ENCODE measurements around the gene VAPB. TPM values are rescaled to one million over a fixed set of nuclear protein-coding genes. Genes with fewer than 3 reads are reported as not detected.
A peak's percentile ranks its signal among the peaks of the same experiment; 100 is the strongest.

Gene VAPB
- total RNA-seq, 1 experiment from 2014 or later: 61.2 TPM

GRCh38 chr20:58467572-58468527 lies 78.8 kb downstream of the VAPB start:
- POLR2A ChIA-PET: no interaction called here
- no TSS peak for BruUV-seq (replicated peaks)
- Mint-ChIP-seq H3K9me3 (ENCODE audit: unreplicated experiment) (no peaks in the 10 kb centered on the region), H3K27ac (ENCODE audit: low read depth, unreplicated experiment) (peak overlapping the region; percentile 68), H3K4me3 (ENCODE audit: unreplicated experiment) (no peak overlapping the region), H3K4me1 (ENCODE audit: insufficient read depth, unreplicated experiment) (no peaks in the 10 kb centered on the region), H3K27me3 (ENCODE audit: insufficient read depth, unreplicated experiment) (no peaks in the 10 kb centered on the region), H3K36me3 (ENCODE audit: insufficient read depth, unreplicated experiment) (no peaks in the 10 kb centered on the region)
- no peak for DNase-seq (ENCODE audit: unreplicated experiment)
- intact Hi-C loops (cut with micrococcal nuclease): no loop called here
- TF ChIP-seq CTCF (IDR thresholded peaks at IDR 0.05; ENCODE audit: unreplicated experiment): no peak
- CTCF ChIA-PET: no interaction called here

GRCh38 chr20:58469616-58470015 lies 80.6 kb downstream of the VAPB start:
- TF ChIP-seq CTCF (IDR thresholded peaks at IDR 0.05; ENCODE audit: unreplicated experiment): no peak
- Mint-ChIP-seq H3K4me3 (ENCODE audit: unreplicated experiment) (no peak overlapping the region), H3K9me3 (ENCODE audit: unreplicated experiment) (no peaks in the 10 kb centered on the region), H3K27ac (ENCODE audit: low read depth, unreplicated experiment) (no peak overlapping the region), H3K36me3 (ENCODE audit: insufficient read depth, unreplicated experiment) (no peaks in the 10 kb centered on the region), H3K4me1 (ENCODE audit: insufficient read depth, unreplicated experiment) (no peaks in the 10 kb centered on the region), H3K27me3 (ENCODE audit: insufficient read depth, unreplicated experiment) (no peaks in the 10 kb centered on the region)
- no peak for DNase-seq (ENCODE audit: unreplicated experiment)
- no TSS peak for BruUV-seq (replicated peaks)
- ChIA-PET CTCF (interaction anchor here (0.9 kb wide), 1 partner anchor 11 kb away, joined by 3 read pairs; no protein-coding TSS in a partner anchor), POLR2A (interaction anchor here (0.7 kb wide), 1 partner anchor 1503 kb away, joined by 3 read pairs; no protein-coding TSS in a partner anchor)
- intact Hi-C loops (cut with micrococcal nuclease): no loop called here

GRCh38 chr20:58470336-58471192 lies 81.5 kb downstream of the VAPB start:
- no peak for TF ChIP-seq CTCF (IDR thresholded peaks at IDR 0.05; ENCODE audit: unreplicated experiment)
- intact Hi-C loops (cut with micrococcal nuclease): no loop called here
- no peak overlapping the region for H3K27ac Mint-ChIP-seq (ENCODE audit: low read depth, unreplicated experiment)
- no peaks in the 10 kb centered on the region for H3K9me3 Mint-ChIP-seq (ENCODE audit: unreplicated experiment)
- no peak overlapping the region for H3K4me3 Mint-ChIP-seq (ENCODE audit: unreplicated experiment)
- H3K4me1 Mint-ChIP-seq (ENCODE audit: insufficient read depth, unreplicated experiment): no peaks in the 10 kb centered on the region
- DNase-seq (ENCODE audit: unreplicated experiment): no peak
- BruUV-seq (replicated peaks): no TSS peak
- POLR2A ChIA-PET: no interaction called here
- H3K27me3 Mint-ChIP-seq (ENCODE audit: insufficient read depth, unreplicated experiment): no peaks in the 10 kb centered on the region
- CTCF ChIA-PET: interaction anchor here (0.6 to 0.9 kb wide), 2 partner anchors 11 to 28 kb away, joined by 3 read pairs; no protein-coding TSS in a partner anchor
- H3K36me3 Mint-ChIP-seq (ENCODE audit: insufficient read depth, unreplicated experiment): no peaks in the 10 kb centered on the region
